ENCODE measurements around the gene CD300LB.

- no peak for TF ChIP-seq CTCF (conservative IDR thresholded peaks at IDR 0.05; ENCODE audit: low read depth, low read length)
- no peak for TF ChIP-seq EZH2 (IDR thresholded peaks at IDR 0.05; ENCODE audit: borderline replicate concordance, low read depth, low read length, poor library complexity, severe bottlenecking)
Observed at GRCh38 chr17:74520016-74520434, 11.2 kb downstream of the CD300LB start.

Measured in A673 (cell line).